ENCODE measurements around the gene MCUR1. TPM values are rescaled to one million over a fixed set of nuclear protein-coding genes. Genes with fewer than 3 reads are reported as not detected.

MCUR1 gene
- total RNA-seq, 2 experiments from 2014 or later, result 3.2 to 4.5 TPM

- Histone ChIP-seq H3K27me3 (ENCODE audit: control insufficient read depth in 1 of 2, insufficient read depth in 2 of 2, low read length in 2 of 2) (no peaks in the 10 kb centered on the region), H3K4me1 (ENCODE audit: insufficient read depth, low read length) (peaks cover 26% of the 10 kb centered on the region), H3K9me3 (ENCODE audit: control insufficient read depth in 1 of 2, insufficient read depth in 1 of 2, low read length in 2 of 2) (peaks cover 0 to 9% of the 10 kb centered on the region in 2 experiments), H3K27ac (ENCODE audit: low read depth in 1 of 2, low read length in 2 of 2) (no peak overlapping the region), H3K36me3 (ENCODE audit: insufficient read depth, low read length) (no peaks in the 10 kb centered on the region), H3K4me3 (ENCODE audit: low read length) (peak overlapping the region; percentile 24)
- H3K27me3 Mint-ChIP-seq, result no peaks in the 10 kb centered on the region
- H3K4me3 Mint-ChIP-seq, result peak overlapping the region; percentile 44
- peak; percentile 12 to 67 (median 38) for DNase-seq
- peaks cover 38% of the 10 kb centered on the region for H3K4me1 Mint-ChIP-seq (ENCODE audit: low read depth)
- H3K36me3 Mint-ChIP-seq (ENCODE audit: low read depth), result no peaks in the 10 kb centered on the region
- intact Hi-C loops (cut with DNase I, micrococcal nuclease), result loop anchor here (2.0 to 5.0 kb wide), 6 partner anchors 54 to 430 kb away; partner anchors contain the start of gene NOL7 (in 1 of the 2)
- no peaks in the 10 kb centered on the region for H3K9me3 Mint-ChIP-seq
- CTCF ChIA-PET, result interaction anchor here (0.9 to 1.1 kb wide), 3 partner anchors 15 to 133 kb away, joined by 3 read pairs; no protein-coding TSS in a partner anchor
- H3K27ac Mint-ChIP-seq, result no peak overlapping the region
- ATAC-seq (ENCODE audit: poor library complexity), result peak; percentile 51
- peak; percentile 55 for TF ChIP-seq CTCF (IDR thresholded peaks at IDR 0.05)
- POLR2A ChIA-PET, result no interaction called here
Measured at GRCh38 chr6:13767121-13767808, 47.1 kb downstream of the MCUR1 start.

GRCh38 chr6:13766201-13766634 lies 48.1 kb downstream of the MCUR1 start:
- Mint-ChIP-seq H3K9me3 (no peaks in the 10 kb centered on the region), H3K4me3 (no peak overlapping the region), H3K27me3 (no peaks in the 10 kb centered on the region), H3K4me1 (ENCODE audit: low read depth) (peaks cover 46% of the 10 kb centered on the region), H3K36me3 (ENCODE audit: low read depth) (no peaks in the 10 kb centered on the region), H3K27ac (no peak overlapping the region)
- H3K4me1 ChIP-seq (ENCODE audit: insufficient read depth, low read length), result peaks cover 29% of the 10 kb centered on the region
- TF ChIP-seq CTCF (IDR thresholded peaks at IDR 0.05), result no peak
- ATAC-seq (ENCODE audit: poor library complexity) (no peak), DNase-seq (no peak)
- CTCF ChIA-PET, result interaction anchor here (0.9 to 1.1 kb wide), 2 partner anchors 14 to 96 kb away, joined by 3 read pairs; no protein-coding TSS in a partner anchor
- intact Hi-C loops (cut with DNase I, micrococcal nuclease), result loop anchor here (2.0 to 5.0 kb wide), 6 partner anchors 53 to 429 kb away; partner anchors contain the start of gene NOL7 (in 1 of the 2)
- no peak overlapping the region for H3K27ac ChIP-seq (ENCODE audit: low read depth in 1 of 2, low read length in 2 of 2)
- H3K9me3 ChIP-seq (ENCODE audit: control insufficient read depth in 1 of 2, insufficient read depth in 1 of 2, low read length in 2 of 2), result peaks cover 0 to 9% of the 10 kb centered on the region in 2 experiments
- no peaks in the 10 kb centered on the region for H3K27me3 ChIP-seq (ENCODE audit: control insufficient read depth in 1 of 2, insufficient read depth in 2 of 2, low read length in 2 of 2)
- POLR2A ChIA-PET, result interaction anchor here (1.2 kb wide), 1 partner anchor 151 kb away, joined by 4 read pairs; the partner anchor contains the start of gene NOL7
- H3K36me3 ChIP-seq (ENCODE audit: insufficient read depth, low read length), result no peaks in the 10 kb centered on the region
- H3K4me3 ChIP-seq (ENCODE audit: low read length), result no peak overlapping the region

- no peak for TF ChIP-seq CTCF (IDR thresholded peaks at IDR 0.05)
- Histone ChIP-seq H3K27me3 (ENCODE audit: control insufficient read depth in 1 of 2, insufficient read depth in 2 of 2, low read length in 2 of 2) (no peaks in the 10 kb centered on the region), H3K9me3 (ENCODE audit: control insufficient read depth in 1 of 2, insufficient read depth in 1 of 2, low read length in 2 of 2) (peaks cover 0 to 9% of the 10 kb centered on the region in 2 experiments), H3K4me1 (ENCODE audit: insufficient read depth, low read length) (peaks cover 29% of the 10 kb centered on the region), H3K36me3 (ENCODE audit: insufficient read depth, low read length) (no peaks in the 10 kb centered on the region), H3K4me3 (ENCODE audit: low read length) (no peak overlapping the region), H3K27ac (ENCODE audit: low read depth in 1 of 2, low read length in 2 of 2) (no peak overlapping the region)
- DNase-seq (no peak), ATAC-seq (ENCODE audit: poor library complexity) (no peak)
- Mint-ChIP-seq H3K36me3 (ENCODE audit: low read depth) (no peaks in the 10 kb centered on the region), H3K9me3 (no peaks in the 10 kb centered on the region), H3K27ac (no peak overlapping the region), H3K27me3 (no peaks in the 10 kb centered on the region), H3K4me3 (no peak overlapping the region), H3K4me1 (ENCODE audit: low read depth) (peaks cover 49% of the 10 kb centered on the region)
- ChIA-PET CTCF (interaction anchor here (1.1 to 3.1 kb wide), 2 partner anchors 151 to 190 kb away, joined by 4 to 8 read pairs; partner anchors contain the start of gene NOL7), POLR2A (interaction anchor here (1.2 kb wide), 1 partner anchor 150 kb away, joined by 4 read pairs; the partner anchor contains the start of gene NOL7)
- intact Hi-C loops (cut with DNase I, micrococcal nuclease), result loop anchor here (5.0 kb wide), 4 partner anchors 138 to 428 kb away; partner anchors contain the start of gene NOL7 (in 1 of the 2)
Measured at GRCh38 chr6:13765570-13765969, 48.8 kb downstream of the MCUR1 start.

Data from CD4-positive, alpha-beta T cell (primary cell).